Uterus (tissue), 2 donors: ENCODE results near the gene ARHGEF4.

Source experiments
- POLR2A ChIP-seq, 2 donors: fragments of 450-650 bp; IDR thresholded peaks; one replicate each; pipeline ENCODE4 v1.6.1; 2016; ENCODE audit warnings: antibody characterized with exemption in 2 of 2, mild to moderate bottlenecking in 1 of 2, moderate library complexity in 1 of 2
- TF ChIP-seq, protein P1 (sequence below), 4 experiments: fragments of 200-600 bp in 2 of 4; fragments of 450-650 bp in 2 of 4; sonication (generic) in 2 of 4; IDR thresholded peaks; one replicate each; pipeline ENCODE4 v1.5.1; 2016 to 2019; ENCODE audit warnings: antibody characterized with exemption in 4 of 4, mild to moderate bottlenecking in 2 of 4, moderate library complexity in 1 of 4

DNA sequence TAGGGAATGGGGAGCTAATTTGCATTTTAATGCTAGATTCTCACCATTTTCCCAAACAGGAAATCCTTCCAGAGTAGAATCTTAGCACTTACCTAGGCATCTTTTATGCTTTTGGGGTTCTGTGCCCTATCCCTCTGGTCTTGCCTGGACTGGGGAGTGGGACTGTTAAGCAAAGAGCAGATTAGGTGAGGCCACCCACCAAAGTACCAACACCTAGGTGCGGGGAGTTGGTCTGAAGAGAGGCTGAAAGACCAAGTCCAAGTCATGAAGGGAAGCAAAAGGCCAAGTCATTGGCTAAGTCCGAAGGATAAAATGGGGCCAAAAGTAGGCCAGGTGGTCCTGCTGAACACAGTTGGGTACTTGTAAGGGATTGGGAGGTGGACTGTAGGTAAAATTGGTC lies 169.8 kb downstream of the ARHGEF4 start:
- TF ChIP-seq, protein P1, sequence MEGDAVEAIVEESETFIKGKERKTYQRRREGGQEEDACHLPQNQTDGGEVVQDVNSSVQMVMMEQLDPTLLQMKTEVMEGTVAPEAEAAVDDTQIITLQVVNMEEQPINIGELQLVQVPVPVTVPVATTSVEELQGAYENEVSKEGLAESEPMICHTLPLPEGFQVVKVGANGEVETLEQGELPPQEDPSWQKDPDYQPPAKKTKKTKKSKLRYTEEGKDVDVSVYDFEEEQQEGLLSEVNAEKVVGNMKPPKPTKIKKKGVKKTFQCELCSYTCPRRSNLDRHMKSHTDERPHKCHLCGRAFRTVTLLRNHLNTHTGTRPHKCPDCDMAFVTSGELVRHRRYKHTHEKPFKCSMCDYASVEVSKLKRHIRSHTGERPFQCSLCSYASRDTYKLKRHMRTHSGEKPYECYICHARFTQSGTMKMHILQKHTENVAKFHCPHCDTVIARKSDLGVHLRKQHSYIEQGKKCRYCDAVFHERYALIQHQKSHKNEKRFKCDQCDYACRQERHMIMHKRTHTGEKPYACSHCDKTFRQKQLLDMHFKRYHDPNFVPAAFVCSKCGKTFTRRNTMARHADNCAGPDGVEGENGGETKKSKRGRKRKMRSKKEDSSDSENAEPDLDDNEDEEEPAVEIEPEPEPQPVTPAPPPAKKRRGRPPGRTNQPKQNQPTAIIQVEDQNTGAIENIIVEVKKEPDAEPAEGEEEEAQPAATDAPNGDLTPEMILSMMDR (IDR thresholded peaks at IDR 0.05), result no peak
- TF ChIP-seq POLR2A (IDR thresholded peaks at IDR 0.05), result no peak
